DMS 273 treated with DMSO at 0.1 percent for 48 hours (cell line): ENCODE results near the gene PLPPR5.
"Not testable (repeated sequence)": the region's sequence is repeated elsewhere in the genome, so short reads cannot be mapped to it uniquely, and the experiment has no call there.

Experiments used
- DNase-seq: peaks from one replicate; lab custom pipeline; 2025; lab: John Stamatoyannopoulos, UW

The PLPPR5 gene

GRCh38 chr1:98919211-98919610 lies 85.5 kb downstream of the PLPPR5 start:
- no peak for DNase-seq

- no peak for DNase-seq
Observed at GRCh38 chr1:98914547-98914946, 90.1 kb downstream of the PLPPR5 start.

GRCh38 chr1:98910827-98911226 lies 93.8 kb downstream of the PLPPR5 start:
- DNase-seq = no peak

- no peak for DNase-seq
Observed at GRCh38 chr1:98908980-98909379, 95.7 kb downstream of the PLPPR5 start.

GRCh38 chr1:98906809-98907208 lies 97.9 kb downstream of the PLPPR5 start:
- no peak for DNase-seq

GRCh38 chr1:98906361-98906760 lies 98.3 kb downstream of the PLPPR5 start:
- DNase-seq = no peak

GRCh38 chr1:98904684-98905083 lies 100.0 kb downstream of the PLPPR5 start:
- DNase-seq = no peak

GRCh38 chr1:98903726-98904125 lies 100.9 kb downstream of the PLPPR5 start:
- no peak for DNase-seq

GRCh38 chr1:98903261-98903660 lies 101.4 kb downstream of the PLPPR5 start:
- no peak for DNase-seq

- no peak for DNase-seq
Observed at GRCh38 chr1:98898940-98899339, 105.7 kb downstream of the PLPPR5 start.

- DNase-seq = no peak
Observed at GRCh38 chr1:98897479-98897878, 107.2 kb downstream of the PLPPR5 start.

- DNase-seq = no peak
Observed at GRCh38 chr1:98896711-98897445, 107.8 kb downstream of the PLPPR5 start.

GRCh38 chr1:98893371-98893770 lies 111.3 kb downstream of the PLPPR5 start:
- peak; percentile 9 for DNase-seq

GRCh38 chr1:98888869-98889268 lies 115.8 kb downstream of the PLPPR5 start:
- no peak for DNase-seq

- no peak for DNase-seq
Observed at GRCh38 chr1:98887507-98887906, 117.2 kb downstream of the PLPPR5 start.

GRCh38 chr1:98884864-98885263 lies 119.8 kb downstream of the PLPPR5 start:
- DNase-seq = no peak

- no peak for DNase-seq
Observed at GRCh38 chr1:98881901-98882300, 122.8 kb downstream of the PLPPR5 start.

- not testable (repeated sequence) for DNase-seq
Observed at GRCh38 chr1:98881234-98881633, 123.4 kb downstream of the PLPPR5 start.

- no peak for DNase-seq
Observed at GRCh38 chr1:98874828-98875227, 129.8 kb downstream of the PLPPR5 start.

GRCh38 chr1:98870959-98871903 lies 133.4 kb downstream of the PLPPR5 start:
- DNase-seq = no peak

GRCh38 chr1:98865796-98866195 lies 138.9 kb downstream of the PLPPR5 start:
- no peak for DNase-seq

- DNase-seq = no peak
Observed at GRCh38 chr1:98860329-98860728, 144.3 kb downstream of the PLPPR5 start.

GRCh38 chr1:98854137-98854536 lies 150.5 kb downstream of the PLPPR5 start:
- DNase-seq = no peak
